Stomach smooth muscle (tissue), 2 donors: Measurements from ENCODE around the gene ITIH3.

ENCODE experiments used
- H3K27ac ChIP-seq: one replicate; pipeline ENCODE4 v1.7.0; 2013; ENCODE audit warnings: mild to moderate bottlenecking, low read length, inconsistent platforms
- H3K27me3 ChIP-seq, 2 donors: one replicate each; pipeline ENCODE4 v1.7.0; 2013; ENCODE audit warnings: low read length in 2 of 2; ENCODE audit not compliant: insufficient read depth in 2 of 2, control insufficient read depth in 1 of 2
- H3K36me3 ChIP-seq, 2 donors: one replicate each; pipeline ENCODE4 v1.7.0; 2013; ENCODE audit warnings: low read length in 2 of 2; ENCODE audit not compliant: control insufficient read depth in 2 of 2, insufficient read depth in 2 of 2
- H3K4me1 ChIP-seq: one replicate; pipeline ENCODE4 v1.7.0; 2013; ENCODE audit warnings: low read length; ENCODE audit not compliant: control insufficient read depth, insufficient read depth
- H3K4me3 ChIP-seq, 2 donors: one replicate each; pipeline ENCODE4 v1.7.0; 2013; ENCODE audit warnings: low read length in 2 of 2
- H3K9ac ChIP-seq, 2 donors: one replicate each; pipeline ENCODE4 v1.7.0; 2013; ENCODE audit warnings: low read length in 2 of 2, mild to moderate bottlenecking in 1 of 2
- H3K9me3 ChIP-seq, 2 donors: one replicate each; pipeline ENCODE4 v1.7.0; 2013; ENCODE audit warnings: low read length in 2 of 2; ENCODE audit not compliant: control insufficient read depth in 2 of 2
- donor health status: healthy.
- donor health status: Pancreatic carcinoma.

The ITIH3 gene

DNA sequence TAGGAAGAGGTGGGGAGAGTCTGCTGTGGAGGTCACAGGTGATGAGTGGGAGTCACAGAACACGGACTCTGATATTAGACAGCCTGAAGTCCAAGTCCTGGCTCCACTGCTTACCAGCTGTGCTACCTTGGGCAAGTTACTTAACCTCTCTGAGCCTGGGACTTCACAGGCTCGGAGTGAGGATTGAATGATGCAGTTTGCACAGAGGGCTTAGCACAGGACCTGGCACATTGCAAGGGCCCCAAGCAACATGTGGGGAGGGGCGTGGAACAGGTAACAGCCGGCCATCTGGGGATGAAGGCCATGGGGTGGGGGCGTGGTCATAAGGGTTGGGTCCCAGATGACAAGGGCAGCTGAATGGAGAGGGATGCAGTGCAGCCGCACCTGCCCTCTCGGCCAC, 4.3 kb upstream of the ITIH3 start:
- no peaks in the 10 kb centered on the region for H3K27me3 ChIP-seq
- H3K36me3 ChIP-seq = no peaks in the 10 kb centered on the region
- no peak overlapping the region for H3K9ac ChIP-seq
- H3K4me3 ChIP-seq = no peak overlapping the region
- no peaks in the 10 kb centered on the region for H3K4me1 ChIP-seq
- H3K9me3 ChIP-seq = no peaks in the 10 kb centered on the region
- H3K27ac ChIP-seq = no peak overlapping the region

DNA sequence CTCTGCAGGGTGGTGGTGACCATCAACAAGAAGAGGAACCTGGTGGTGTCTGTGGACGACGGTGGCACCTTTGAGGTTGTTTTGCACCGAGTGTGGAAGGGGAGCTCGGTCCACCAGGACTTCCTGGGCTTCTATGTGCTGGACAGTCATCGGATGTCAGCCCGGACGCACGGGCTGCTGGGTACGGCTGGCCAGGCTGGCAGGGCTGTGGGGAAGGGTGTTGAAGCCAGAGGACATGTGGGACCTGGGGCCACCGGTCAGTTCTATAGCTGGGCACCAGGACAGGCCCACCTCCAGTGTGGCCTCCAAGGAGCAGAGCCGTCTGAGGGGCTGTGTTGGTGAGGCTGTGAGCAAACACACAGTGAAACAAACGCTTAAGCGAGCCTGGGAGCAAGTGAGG, 3.9 kb upstream of the ITIH3 start:
- Histone ChIP-seq H3K4me1 (no peaks in the 10 kb centered on the region), H3K4me3 (no peak overlapping the region), H3K9ac (no peak overlapping the region), H3K27me3 (no peaks in the 10 kb centered on the region), H3K9me3 (no peaks in the 10 kb centered on the region), H3K27ac (no peak overlapping the region), H3K36me3 (no peaks in the 10 kb centered on the region)

GRCh38 chr3:52791366-52791765, 3.2 kb upstream of the ITIH3 start:
- no peaks in the 10 kb centered on the region for H3K9me3 ChIP-seq
- no peak overlapping the region for H3K4me3 ChIP-seq
- H3K36me3 ChIP-seq = no peaks in the 10 kb centered on the region
- H3K27ac ChIP-seq = no peak overlapping the region
- no peaks in the 10 kb centered on the region for H3K27me3 ChIP-seq
- H3K9ac ChIP-seq = no peak overlapping the region
- H3K4me1 ChIP-seq = no peaks in the 10 kb centered on the region

DNA sequence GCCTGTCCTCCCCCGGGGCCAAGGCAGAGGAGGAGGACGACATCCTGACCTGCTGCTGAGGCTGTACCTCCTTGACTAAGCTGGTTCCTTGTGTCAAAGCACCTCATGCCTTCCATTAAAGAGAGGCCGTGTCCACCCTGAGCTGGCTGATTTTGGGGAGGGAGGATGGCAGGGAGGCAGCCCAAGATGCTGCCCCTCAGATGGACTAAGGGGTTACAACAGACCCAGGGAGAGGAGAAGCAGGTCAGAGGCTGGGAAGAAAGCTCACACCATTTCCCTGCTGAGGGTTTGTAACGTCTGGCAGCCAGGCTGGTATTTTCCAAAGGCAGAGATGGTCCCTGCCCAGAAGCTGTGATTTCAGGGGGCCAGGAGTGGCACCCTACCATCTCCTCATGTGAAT, 2.7 kb upstream of the ITIH3 start:
- Histone ChIP-seq H3K4me1 (no peaks in the 10 kb centered on the region), H3K27me3 (no peaks in the 10 kb centered on the region), H3K9me3 (no peaks in the 10 kb centered on the region), H3K4me3 (no peak overlapping the region), H3K9ac (no peak overlapping the region), H3K36me3 (no peaks in the 10 kb centered on the region), H3K27ac (no peak overlapping the region)

- Histone ChIP-seq H3K9ac (no peak overlapping the region), H3K27ac (no peak overlapping the region), H3K27me3 (no peaks in the 10 kb centered on the region), H3K36me3 (no peaks in the 10 kb centered on the region), H3K4me1 (no peaks in the 10 kb centered on the region), H3K4me3 (no peak overlapping the region), H3K9me3 (no peaks in the 10 kb centered on the region)
Measured at GRCh38 chr3:52792413-52792812, 2.2 kb upstream of the ITIH3 start.

DNA sequence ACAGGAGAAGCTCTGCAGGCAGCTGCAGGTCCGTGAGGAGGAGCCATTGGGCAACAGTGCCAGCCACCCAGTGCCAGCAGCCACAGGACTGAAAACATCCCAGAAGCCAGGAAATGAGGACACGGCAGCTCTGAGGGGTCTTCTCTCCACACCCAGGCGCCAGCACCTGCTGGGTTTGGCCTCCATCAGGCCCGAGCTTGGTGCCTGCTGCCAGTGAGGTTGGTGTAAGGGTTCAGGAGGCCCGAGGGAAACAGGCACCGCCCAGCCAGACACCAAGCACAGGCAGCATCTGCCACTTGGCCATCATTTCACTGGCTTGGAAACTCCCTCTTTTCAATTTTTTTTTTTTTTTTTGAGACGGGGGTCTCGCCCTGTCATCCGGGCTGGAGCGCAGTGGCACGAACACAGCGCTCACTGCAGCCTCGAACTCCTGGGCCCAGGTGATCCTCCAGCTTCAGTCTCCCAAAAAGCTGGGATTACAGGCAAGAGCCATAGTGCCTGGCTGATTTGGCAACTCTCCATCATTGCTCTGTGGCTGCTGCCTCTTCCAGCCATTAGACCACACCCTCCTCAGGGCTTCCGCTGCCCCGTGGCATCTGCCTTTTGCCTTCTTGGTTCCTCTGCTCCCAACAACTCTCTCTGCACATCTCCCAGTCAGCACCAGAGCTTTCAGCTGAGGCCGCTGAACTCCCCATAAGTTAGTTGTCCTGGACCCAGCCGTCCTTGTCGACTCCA, 1.5 kb upstream of the ITIH3 start:
- Histone ChIP-seq H3K27me3 (no peaks in the 10 kb centered on the region), H3K9me3 (no peaks in the 10 kb centered on the region), H3K4me3 (no peak overlapping the region), H3K4me1 (no peaks in the 10 kb centered on the region), H3K9ac (no peak overlapping the region), H3K36me3 (no peaks in the 10 kb centered on the region), H3K27ac (no peak overlapping the region)

- H3K9ac ChIP-seq = no peak overlapping the region
- H3K4me3 ChIP-seq = no peak overlapping the region
- H3K36me3 ChIP-seq = no peaks in the 10 kb centered on the region
- no peak overlapping the region for H3K27ac ChIP-seq
- no peaks in the 10 kb centered on the region for H3K9me3 ChIP-seq
- H3K27me3 ChIP-seq = no peaks in the 10 kb centered on the region
- no peaks in the 10 kb centered on the region for H3K4me1 ChIP-seq
Measured at GRCh38 chr3:52793702-52794611, 639 bp upstream of the ITIH3 start.

DNA sequence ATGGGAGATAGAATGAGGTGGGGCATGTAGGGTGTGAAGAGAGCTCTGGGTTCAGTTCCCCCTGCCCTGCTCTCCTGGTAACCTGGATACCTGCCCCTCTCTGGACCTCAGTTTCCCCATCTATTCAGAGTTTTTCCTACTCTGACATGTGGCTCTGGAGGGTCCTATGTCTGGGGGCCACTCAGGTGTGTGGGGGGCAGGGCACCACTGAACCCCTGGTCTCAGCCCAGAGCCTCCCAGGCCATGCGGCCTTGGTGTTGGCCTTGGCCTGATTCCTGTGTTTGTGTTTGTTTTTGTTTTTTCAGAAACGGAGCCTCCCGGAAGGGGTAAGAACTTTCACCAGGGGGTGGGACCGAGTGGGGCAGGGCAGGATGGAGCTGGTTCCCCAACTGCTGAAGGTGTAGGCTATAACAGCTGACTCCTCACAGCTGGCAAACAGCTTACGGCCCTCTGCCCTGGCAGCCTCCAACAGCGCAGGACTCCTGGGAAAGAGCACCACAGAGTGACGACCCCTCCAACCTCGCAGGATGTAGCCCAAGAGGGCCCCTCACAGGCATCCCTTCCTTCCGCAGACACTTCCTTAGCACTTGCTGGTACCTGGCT, 803 bp downstream of the ITIH3 start:
- Histone ChIP-seq H3K36me3 (no peaks in the 10 kb centered on the region), H3K27ac (no peak overlapping the region), H3K27me3 (no peaks in the 10 kb centered on the region), H3K4me1 (no peaks in the 10 kb centered on the region), H3K9me3 (no peaks in the 10 kb centered on the region), H3K9ac (no peak overlapping the region), H3K4me3 (no peak overlapping the region)

DNA sequence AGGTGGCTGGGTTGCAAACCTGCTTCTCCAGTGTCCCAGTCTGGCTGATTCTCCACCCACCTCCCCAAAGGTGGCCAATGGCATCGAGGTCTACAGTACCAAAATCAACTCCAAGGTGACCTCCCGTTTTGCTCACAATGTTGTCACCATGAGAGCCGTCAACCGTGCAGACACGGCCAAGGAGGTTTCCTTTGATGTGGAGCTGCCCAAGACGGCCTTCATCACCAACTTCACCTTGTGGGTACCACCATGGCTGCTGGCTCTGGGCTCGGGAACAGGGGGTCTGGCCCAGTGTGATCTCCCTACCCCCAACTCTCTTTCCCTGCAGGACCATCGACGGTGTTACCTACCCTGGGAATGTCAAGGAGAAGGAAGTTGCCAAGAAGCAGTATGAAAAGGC, 1.8 kb downstream of the ITIH3 start:
- no peaks in the 10 kb centered on the region for H3K36me3 ChIP-seq
- H3K27me3 ChIP-seq = no peaks in the 10 kb centered on the region
- no peaks in the 10 kb centered on the region for H3K4me1 ChIP-seq
- H3K4me3 ChIP-seq = no peak overlapping the region
- H3K9me3 ChIP-seq = no peaks in the 10 kb centered on the region
- no peak overlapping the region for H3K27ac ChIP-seq
- H3K9ac ChIP-seq = no peak overlapping the region

GRCh38 chr3:52798376-52798977, 3.9 kb downstream of the ITIH3 start:
- Histone ChIP-seq H3K4me1 (no peaks in the 10 kb centered on the region), H3K9me3 (no peaks in the 10 kb centered on the region), H3K36me3 (no peaks in the 10 kb centered on the region), H3K27me3 (no peaks in the 10 kb centered on the region), H3K4me3 (no peak overlapping the region), H3K9ac (no peak overlapping the region), H3K27ac (no peak overlapping the region)
